Measurements from ENCODE around the gene COA8.

DNA sequence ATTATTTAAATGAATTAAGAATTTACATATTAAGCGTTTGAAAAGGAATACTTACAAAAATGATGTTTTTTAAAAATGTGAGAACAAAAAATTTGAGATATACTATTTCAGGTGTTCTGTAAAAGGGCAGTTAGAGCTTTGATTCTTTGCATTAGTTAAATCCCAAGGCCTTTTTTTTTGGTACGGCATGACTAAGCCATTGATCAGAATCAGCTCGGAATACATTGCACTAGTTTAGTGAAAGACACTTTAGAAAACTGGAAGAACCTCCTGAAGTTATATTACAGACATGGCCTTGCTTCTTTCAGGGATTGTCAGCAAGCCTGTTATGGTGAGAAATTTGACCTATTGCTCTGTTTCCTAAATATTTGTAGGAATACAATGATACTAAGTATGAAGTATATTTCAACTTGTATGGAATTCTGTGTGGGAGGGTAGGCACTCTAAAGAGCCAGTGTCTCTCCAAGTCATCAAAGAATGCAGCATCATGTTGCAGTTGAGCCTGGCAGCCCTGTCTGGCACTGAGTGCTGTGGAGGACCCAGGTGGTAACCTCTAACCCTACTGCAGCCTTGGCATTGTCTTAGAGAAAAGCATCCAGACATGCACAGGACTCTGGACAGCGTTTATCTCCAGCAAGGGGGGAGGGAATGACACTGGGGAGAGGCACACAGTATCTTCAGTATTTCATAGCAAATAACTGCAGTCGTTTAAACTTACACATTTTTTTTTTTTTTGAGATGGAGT is 67.8 kb downstream of the COA8 start:
- TF ChIP-seq, protein P1, sequence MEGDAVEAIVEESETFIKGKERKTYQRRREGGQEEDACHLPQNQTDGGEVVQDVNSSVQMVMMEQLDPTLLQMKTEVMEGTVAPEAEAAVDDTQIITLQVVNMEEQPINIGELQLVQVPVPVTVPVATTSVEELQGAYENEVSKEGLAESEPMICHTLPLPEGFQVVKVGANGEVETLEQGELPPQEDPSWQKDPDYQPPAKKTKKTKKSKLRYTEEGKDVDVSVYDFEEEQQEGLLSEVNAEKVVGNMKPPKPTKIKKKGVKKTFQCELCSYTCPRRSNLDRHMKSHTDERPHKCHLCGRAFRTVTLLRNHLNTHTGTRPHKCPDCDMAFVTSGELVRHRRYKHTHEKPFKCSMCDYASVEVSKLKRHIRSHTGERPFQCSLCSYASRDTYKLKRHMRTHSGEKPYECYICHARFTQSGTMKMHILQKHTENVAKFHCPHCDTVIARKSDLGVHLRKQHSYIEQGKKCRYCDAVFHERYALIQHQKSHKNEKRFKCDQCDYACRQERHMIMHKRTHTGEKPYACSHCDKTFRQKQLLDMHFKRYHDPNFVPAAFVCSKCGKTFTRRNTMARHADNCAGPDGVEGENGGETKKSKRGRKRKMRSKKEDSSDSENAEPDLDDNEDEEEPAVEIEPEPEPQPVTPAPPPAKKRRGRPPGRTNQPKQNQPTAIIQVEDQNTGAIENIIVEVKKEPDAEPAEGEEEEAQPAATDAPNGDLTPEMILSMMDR (IDR thresholded peaks at IDR 0.05) = no peak
- TF ChIP-seq POLR2A (IDR thresholded peaks at IDR 0.05) = no peak

Measured in heart left ventricle (tissue), 13 donors.